Measurements from ENCODE around the gene NLK.
"Not testable (repeated sequence)": the region's sequence is repeated elsewhere in the genome, so short reads cannot be mapped to it uniquely, and the experiment has no call there.

NLK gene

DNA sequence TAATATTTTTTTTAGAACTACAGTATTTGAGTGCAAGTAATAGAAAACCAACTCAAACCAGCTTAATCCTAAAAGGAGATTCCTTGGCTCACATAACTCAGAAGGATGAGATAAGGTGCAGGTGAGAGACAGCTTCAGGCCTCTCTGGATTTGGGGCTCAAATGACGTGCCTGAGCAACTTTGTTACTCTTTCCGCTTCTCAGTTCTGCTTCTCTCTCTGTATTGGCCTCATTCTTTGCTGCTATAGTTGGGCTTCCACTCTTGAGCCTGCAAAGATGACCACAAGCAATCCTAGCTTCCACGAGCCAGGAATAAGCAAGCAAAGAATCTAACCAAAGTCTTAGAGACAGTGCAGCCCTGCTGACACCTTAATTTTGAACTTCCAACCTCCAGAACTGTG, 45.0 kb upstream of the NLK start:
- Histone ChIP-seq H3K9me2 (replicated peaks; ENCODE audit: insufficient read depth, low read length) (no peaks in the 10 kb centered on the region), H4K20me1 (ENCODE audit: low read depth, low read length) (no peaks in the 10 kb centered on the region), H3K9ac (ENCODE audit: low read length) (no peak overlapping the region), H2AFZ (ENCODE audit: low read depth, low read length, severe bottlenecking) (no peak overlapping the region), H3K36me3 (ENCODE audit: low read length) (no peaks in the 10 kb centered on the region), H3K4me2 (ENCODE audit: low read depth, low read length, poor library complexity, severe bottlenecking) (no peak overlapping the region), H3F3A (ENCODE audit: insufficient read depth) (no peaks in the 10 kb centered on the region), H3K27me3 (ENCODE audit: low read length) (no peaks in the 10 kb centered on the region), H3K79me2 (ENCODE audit: insufficient read depth, low read length) (no peaks in the 10 kb centered on the region), H3K9me3 (ENCODE audit: insufficient read depth, low read length) (no peaks in the 10 kb centered on the region), H3K27ac (ENCODE audit: low read depth, low read length) (no peak overlapping the region), H3K4me3 (ENCODE audit: insufficient read depth, low read length, poor library complexity, severe bottlenecking) (no peak overlapping the region)
- TF ChIP-seq, protein P1, sequence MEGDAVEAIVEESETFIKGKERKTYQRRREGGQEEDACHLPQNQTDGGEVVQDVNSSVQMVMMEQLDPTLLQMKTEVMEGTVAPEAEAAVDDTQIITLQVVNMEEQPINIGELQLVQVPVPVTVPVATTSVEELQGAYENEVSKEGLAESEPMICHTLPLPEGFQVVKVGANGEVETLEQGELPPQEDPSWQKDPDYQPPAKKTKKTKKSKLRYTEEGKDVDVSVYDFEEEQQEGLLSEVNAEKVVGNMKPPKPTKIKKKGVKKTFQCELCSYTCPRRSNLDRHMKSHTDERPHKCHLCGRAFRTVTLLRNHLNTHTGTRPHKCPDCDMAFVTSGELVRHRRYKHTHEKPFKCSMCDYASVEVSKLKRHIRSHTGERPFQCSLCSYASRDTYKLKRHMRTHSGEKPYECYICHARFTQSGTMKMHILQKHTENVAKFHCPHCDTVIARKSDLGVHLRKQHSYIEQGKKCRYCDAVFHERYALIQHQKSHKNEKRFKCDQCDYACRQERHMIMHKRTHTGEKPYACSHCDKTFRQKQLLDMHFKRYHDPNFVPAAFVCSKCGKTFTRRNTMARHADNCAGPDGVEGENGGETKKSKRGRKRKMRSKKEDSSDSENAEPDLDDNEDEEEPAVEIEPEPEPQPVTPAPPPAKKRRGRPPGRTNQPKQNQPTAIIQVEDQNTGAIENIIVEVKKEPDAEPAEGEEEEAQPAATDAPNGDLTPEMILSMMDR (IDR thresholded peaks at IDR 0.05; ENCODE audit: insufficient read depth, low read length, poor library complexity, severe bottlenecking), result no peak
- no peak for TF ChIP-seq EZH2phosphoT487 (conservative IDR thresholded peaks at IDR 0.05; ENCODE audit: low read length)

DNA sequence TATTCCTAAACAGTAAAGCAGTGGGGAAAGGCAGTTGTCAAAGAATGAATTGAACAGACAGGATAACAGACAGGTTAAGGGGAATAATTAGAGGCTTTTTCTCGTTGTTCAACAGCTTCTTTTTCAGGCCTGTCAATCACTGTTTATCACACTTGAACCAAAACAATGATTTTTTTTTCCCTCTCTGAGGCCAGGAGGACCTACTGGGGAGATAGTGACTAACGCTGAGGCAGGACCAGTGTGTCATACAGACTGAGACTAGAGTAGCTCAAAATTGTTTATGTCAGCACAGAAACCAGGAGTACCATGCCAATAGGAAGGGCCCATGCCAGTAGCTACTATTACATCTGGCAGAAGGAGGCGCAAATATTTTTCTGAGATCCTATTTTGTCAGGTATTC, 41.3 kb upstream of the NLK start:
- H3K9me2 ChIP-seq (replicated peaks; ENCODE audit: insufficient read depth, low read length), result no peaks in the 10 kb centered on the region
- H3K27me3 ChIP-seq (ENCODE audit: low read length), result no peaks in the 10 kb centered on the region
- no peaks in the 10 kb centered on the region for H3F3A ChIP-seq (ENCODE audit: insufficient read depth)
- H4K20me1 ChIP-seq (ENCODE audit: low read depth, low read length), result no peaks in the 10 kb centered on the region
- no peak for TF ChIP-seq EZH2phosphoT487 (conservative IDR thresholded peaks at IDR 0.05; ENCODE audit: low read length)
- TF ChIP-seq, protein P1 (IDR thresholded peaks at IDR 0.05; ENCODE audit: insufficient read depth, low read length, poor library complexity, severe bottlenecking), result no peak
- H3K79me2 ChIP-seq (ENCODE audit: insufficient read depth, low read length), result no peaks in the 10 kb centered on the region
- H2AFZ ChIP-seq (ENCODE audit: low read depth, low read length, severe bottlenecking), result no peak overlapping the region
- H3K36me3 ChIP-seq (ENCODE audit: low read length), result no peaks in the 10 kb centered on the region
- no peak overlapping the region for H3K27ac ChIP-seq (ENCODE audit: low read depth, low read length)
- no peaks in the 10 kb centered on the region for H3K9me3 ChIP-seq (ENCODE audit: insufficient read depth, low read length)
- no peak overlapping the region for H3K4me3 ChIP-seq (ENCODE audit: insufficient read depth, low read length, poor library complexity, severe bottlenecking)
- H3K9ac ChIP-seq (ENCODE audit: low read length), result no peak overlapping the region
- H3K4me2 ChIP-seq (ENCODE audit: low read depth, low read length, poor library complexity, severe bottlenecking), result no peak overlapping the region

DNA sequence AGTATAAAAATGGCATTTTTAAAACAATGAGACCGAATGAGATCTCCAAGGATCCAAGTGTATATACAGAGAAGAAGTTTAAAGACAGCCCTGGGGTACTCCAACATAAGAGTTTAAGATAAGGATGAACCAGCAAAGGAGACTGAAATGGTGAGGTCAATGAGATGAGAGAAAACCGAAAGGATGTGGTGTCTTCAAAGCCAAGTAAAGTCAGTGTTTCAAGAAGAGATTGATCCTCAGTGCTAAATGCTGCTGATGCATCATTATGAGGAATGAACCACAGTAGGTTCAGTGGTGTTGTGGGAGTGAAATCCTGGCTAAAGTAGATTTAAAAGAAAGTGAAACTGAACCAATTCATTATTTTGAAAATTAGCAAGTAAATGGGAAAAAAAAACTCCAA, 38.1 kb upstream of the NLK start:
- no peaks in the 10 kb centered on the region for H3K79me2 ChIP-seq (ENCODE audit: insufficient read depth, low read length)
- no peak overlapping the region for H2AFZ ChIP-seq (ENCODE audit: low read depth, low read length, severe bottlenecking)
- no peak overlapping the region for H3K4me3 ChIP-seq (ENCODE audit: insufficient read depth, low read length, poor library complexity, severe bottlenecking)
- TF ChIP-seq EZH2phosphoT487 (conservative IDR thresholded peaks at IDR 0.05; ENCODE audit: low read length), result no peak
- TF ChIP-seq, protein P1 (IDR thresholded peaks at IDR 0.05; ENCODE audit: insufficient read depth, low read length, poor library complexity, severe bottlenecking), result no peak
- no peaks in the 10 kb centered on the region for H3F3A ChIP-seq (ENCODE audit: insufficient read depth)
- H3K9me2 ChIP-seq (replicated peaks; ENCODE audit: insufficient read depth, low read length), result no peaks in the 10 kb centered on the region
- H3K27me3 ChIP-seq (ENCODE audit: low read length), result no peaks in the 10 kb centered on the region
- no peaks in the 10 kb centered on the region for H3K36me3 ChIP-seq (ENCODE audit: low read length)
- no peak overlapping the region for H3K27ac ChIP-seq (ENCODE audit: low read depth, low read length)
- no peak overlapping the region for H3K9ac ChIP-seq (ENCODE audit: low read length)
- no peaks in the 10 kb centered on the region for H3K9me3 ChIP-seq (ENCODE audit: insufficient read depth, low read length)
- H3K4me2 ChIP-seq (ENCODE audit: low read depth, low read length, poor library complexity, severe bottlenecking), result no peak overlapping the region
- no peaks in the 10 kb centered on the region for H4K20me1 ChIP-seq (ENCODE audit: low read depth, low read length)

DNA sequence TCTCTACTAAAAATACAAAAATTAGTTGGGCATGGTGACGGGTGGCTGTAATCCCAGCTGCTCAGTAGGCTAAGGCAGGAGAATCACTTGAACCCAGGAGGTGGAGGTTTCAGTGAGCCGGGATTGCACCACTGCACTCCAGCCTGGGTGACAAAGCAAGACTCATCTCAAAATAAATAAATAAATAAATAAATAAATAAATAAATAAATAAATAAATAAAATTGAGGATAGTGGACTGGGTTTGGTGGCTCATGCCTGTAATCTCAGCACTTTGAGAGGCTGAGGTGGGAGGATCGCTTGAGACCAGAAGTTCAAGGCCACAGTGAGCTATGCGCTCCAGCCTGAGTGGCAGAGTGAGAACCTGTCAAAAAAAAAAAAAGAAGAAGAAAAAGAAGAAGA, 34.6 kb upstream of the NLK start:
- not testable (repeated sequence) for H4K20me1 ChIP-seq (ENCODE audit: low read depth, low read length); H3K4me3 ChIP-seq (ENCODE audit: insufficient read depth, low read length, poor library complexity, severe bottlenecking); H3K27ac ChIP-seq (ENCODE audit: low read depth, low read length); H3K9me3 ChIP-seq (ENCODE audit: insufficient read depth, low read length); H3K9ac ChIP-seq (ENCODE audit: low read length); H2AFZ ChIP-seq (ENCODE audit: low read depth, low read length, severe bottlenecking); H3F3A ChIP-seq (ENCODE audit: insufficient read depth); H3K79me2 ChIP-seq (ENCODE audit: insufficient read depth, low read length); H3K36me3 ChIP-seq (ENCODE audit: low read length); H3K4me2 ChIP-seq (ENCODE audit: low read depth, low read length, poor library complexity, severe bottlenecking); H3K9me2 ChIP-seq (replicated peaks; ENCODE audit: insufficient read depth, low read length); H3K27me3 ChIP-seq (ENCODE audit: low read length)

All from SU-DHL-6 (cell line).